ENCODE results near the gene UPK1A. TPM values are rescaled to one million over a fixed set of nuclear protein-coding genes. Genes with fewer than 3 reads are reported as not detected.

UPK1A gene
- total and polyA plus RNA-seq, 2 of the 8 experiments (the other 6 are each of a cell fraction or from before 2014, with no cell fraction given) = 0.56 to 9.9 TPM

GRCh38 chr19:35716801-35717664 is 50.7 kb downstream of the UPK1A start (continued):
- TF ChIP-seq CHD7 (IDR thresholded peaks at IDR 0.05; ENCODE audit: insufficient replicate concordance, low read length) (no peak), RFX5 (IDR thresholded peaks at IDR 0.05; ENCODE audit: borderline replicate concordance, low read depth, low read length) (peak; percentile 17; the same call in 1 of the 2 replicates), YY1 (IDR thresholded peaks at IDR 0.05; ENCODE audit: low read depth, low read length) (no peak; the same call in 1 of the 2 replicates)

Measured in H1 (cell line).